GM23248 (cell line): ENCODE data around the gene ST6GALNAC6. TPM values are rescaled to one million over a fixed set of nuclear protein-coding genes. Genes with fewer than 3 reads are reported as not detected.
A peak's percentile ranks its signal among the peaks of the same experiment; 100 is the strongest.

Experiments used
- DNase-seq: peaks from one replicate; pipeline ENCODE4 v3.0.0-alpha.2; 2015
- H2AFZ ChIP-seq: fragments of 200-600 bp; sonication (generic); 2 replicates; pipeline ENCODE4 v1.6.1; 2016; ENCODE audit warnings: antibody characterized with exemption
- H3F3A ChIP-seq: fragments of 200-600 bp; sonication (generic); 2 replicates; pipeline ENCODE4 v1.6.1; 2016; ENCODE audit warnings: mild to moderate bottlenecking, antibody characterized with exemption, mixed run types; ENCODE audit not compliant: insufficient read depth
- H3K27ac ChIP-seq: fragments of 200-600 bp; sonication (generic); 2 replicates; pipeline ENCODE4 v1.5.1; 2016; ENCODE audit warnings: mild to moderate bottlenecking
- H3K27me3 ChIP-seq: fragments of 200-600 bp; sonication (generic); replicated peaks from 2 replicates; pipeline ENCODE4 v1.6.1; 2016; ENCODE audit warnings: mild to moderate bottlenecking; ENCODE audit not compliant: insufficient read depth
- H3K36me3 ChIP-seq: fragments of 200-600 bp; sonication (generic); 2 replicates; pipeline ENCODE4 v1.6.1; 2016; ENCODE audit warnings: low read depth, mild to moderate bottlenecking
- H3K4me1 ChIP-seq: fragments of 200-600 bp; sonication (generic); 2 replicates; pipeline ENCODE4 v1.6.1; 2016; ENCODE audit warnings: mild to moderate bottlenecking; ENCODE audit not compliant: insufficient read depth
- H3K4me2 ChIP-seq: fragments of 200-600 bp; sonication (generic); one replicate; pipeline ENCODE4 v1.6.1; 2016; ENCODE audit warnings: mild to moderate bottlenecking; ENCODE audit not compliant: unreplicated experiment
- H3K4me3 ChIP-seq: fragments of 200-600 bp; sonication (generic); 2 replicates; pipeline ENCODE4 v1.5.1; 2016; ENCODE audit warnings: mild to moderate bottlenecking
- H3K79me2 ChIP-seq: fragments of 200-600 bp; sonication (generic); 2 replicates; pipeline ENCODE4 v1.6.1; 2016; ENCODE audit warnings: mild to moderate bottlenecking; ENCODE audit not compliant: insufficient read depth
- H3K9ac ChIP-seq: fragments of 200-600 bp; sonication (generic); 2 replicates; pipeline ENCODE4 v1.6.1; 2016; ENCODE audit warnings: mild to moderate bottlenecking
- H3K9me2 ChIP-seq: fragments of 200-600 bp; sonication (generic); 2 replicates; pipeline ENCODE4 v1.6.1; 2016; ENCODE audit warnings: mixed run types, mild to moderate bottlenecking, moderate library complexity; ENCODE audit not compliant: insufficient read depth
- H3K9me3 ChIP-seq: fragments of 200-600 bp; sonication (generic); one replicate; pipeline ENCODE4 v1.6.1; 2017; ENCODE audit warnings: low read depth
- H4K20me1 ChIP-seq: fragments of 200-600 bp; sonication (generic); 2 replicates; pipeline ENCODE4 v1.6.0; 2016; ENCODE audit not compliant: insufficient read depth
- EZH2 ChIP-seq: fragments of 200-600 bp; sonication (generic); IDR thresholded peaks from 2 replicates; pipeline ENCODE4 v1.6.1; 2018; ENCODE audit warnings: antibody characterized with exemption, mild to moderate bottlenecking; ENCODE audit not compliant: insufficient read depth, poor library complexity, severe bottlenecking
- EZH2phosphoT487 ChIP-seq: fragments of 200-600 bp; sonication (generic); IDR thresholded peaks from 2 replicates; pipeline ENCODE4 v1.6.1; 2018; ENCODE audit warnings: antibody characterized with exemption, moderate library complexity, mild to moderate bottlenecking, low read depth; ENCODE audit not compliant: insufficient read depth
- WGBS, 2 experiments: methylation state at CpG; one replicate each; pipeline ENCODE4 v1.1.6; 2015 to 2017; ENCODE audit warnings: low lambda C conversion rate in 2 of 2, low coverage in 1 of 2; ENCODE audit errors: missing lambda C conversion rate in 2 of 2; 5-methylcytosine and 5-hydroxymethylcytosine counted together
- in situ Hi-C: fragments of 300-500 bp; cut with MboI; formaldehyde crosslinking; loops from 2 replicates; pipeline ENCODE4 v1.15.0; 2020
- polyA plus RNA-seq: library from polyadenylated mRNA; unstranded; fragments of >200 nt; fragmentation: Nextera tagmentation; extraction: Ambion mirVana; gene quantifications from 2 replicates; pipeline ENCODE4 v1.2.1, GENCODE V29; 2016
- total RNA-seq: library from RNA; depleted of rRNA; stranded (reverse); fragments of >200 nt; shearing (Covaris generic); gene quantifications from 2 replicates; pipeline ENCODE4 v1.2.3, GENCODE V29; 2014

ST6GALNAC6 gene
- total and polyA plus RNA-seq, 2 experiments from 2014 or later = 81.1 to 88.0 TPM

- Histone ChIP-seq H3K27ac (no peak overlapping the region), H3K79me2 (peaks cover 32% of the 10 kb centered on the region), H2AFZ (no peak overlapping the region), H3K36me3 (no peaks in the 10 kb centered on the region), H3K9me3 (no peaks in the 10 kb centered on the region), H3K4me3 (no peak overlapping the region), H4K20me1 (no peaks in the 10 kb centered on the region), H3F3A (no peaks in the 10 kb centered on the region; the same call in 1 of the 2 replicates), H3K4me1 (peaks cover 19% of the 10 kb centered on the region), H3K9ac (no peak overlapping the region), H3K4me2 (no peak overlapping the region), H3K9me2 (no peaks in the 10 kb centered on the region), H3K27me3 (no peaks in the 10 kb centered on the region)
- TF ChIP-seq EZH2phosphoT487 (no peak), EZH2 (no peak)
- in situ Hi-C loops = no loop called here
- 63 to 70% methylated on average over 11 of the region's 11 CpGs for WGBS, 2 experiments
- no peak for DNase-seq
These were observed 43.2 kb downstream of the ST6GALNAC6 start for GRCh38 chr9:127856094-127856728.

- Histone ChIP-seq H3K36me3 (0 out of 2 replicates have a peak, but pooled peaks cover 3% of the 10 kb centered on the region), H3K9me3 (no peaks in the 10 kb centered on the region), H3K27me3 (no peaks in the 10 kb centered on the region), H3K79me2 (peaks cover 39% of the 10 kb centered on the region), H2AFZ (no peak overlapping the region), H3K27ac (no peak overlapping the region), H3K4me3 (no peak overlapping the region), H3K4me1 (peaks cover 19% of the 10 kb centered on the region), H3K9ac (no peak overlapping the region), H3F3A (no peaks in the 10 kb centered on the region; the same call in 1 of the 2 replicates), H4K20me1 (no peaks in the 10 kb centered on the region), H3K4me2 (no peak overlapping the region), H3K9me2 (no peaks in the 10 kb centered on the region)
- in situ Hi-C loops = no loop called here
- DNase-seq = no peak
- WGBS, 2 experiments = 95 to 96% methylated on average over 5 of the region's 5 CpGs
- TF ChIP-seq EZH2phosphoT487 (no peak), EZH2 (no peak)
These were observed 43.9 kb downstream of the ST6GALNAC6 start for GRCh38 chr9:127855522-127855921.

GRCh38 chr9:127854960-127855359, 44.4 kb downstream of the ST6GALNAC6 start:
- Histone ChIP-seq H3K36me3 (0 out of 2 replicates have a peak, but pooled peaks cover 3% of the 10 kb centered on the region), H3K4me2 (peak overlapping the region; percentile 93), H3K27ac (peak overlapping the region; percentile 78), H3K4me3 (peak overlapping the region; percentile 95), H2AFZ (peak overlapping the region; percentile 68), H3K9me3 (no peaks in the 10 kb centered on the region), H3K27me3 (no peaks in the 10 kb centered on the region), H3K9me2 (no peaks in the 10 kb centered on the region), H3F3A (no peaks in the 10 kb centered on the region; the same call in 1 of the 2 replicates), H3K9ac (peak overlapping the region; percentile 91), H4K20me1 (no peaks in the 10 kb centered on the region), H3K79me2 (peaks cover 45% of the 10 kb centered on the region), H3K4me1 (peaks cover 19% of the 10 kb centered on the region)
- in situ Hi-C loops = no loop called here
- 64 to 68% methylated on average over 11 of the region's 11 CpGs for WGBS, 2 experiments
- no peak for TF ChIP-seq EZH2
- no peak for TF ChIP-seq EZH2phosphoT487
- no peak for DNase-seq

GRCh38 chr9:127854184-127854806, 45.1 kb downstream of the ST6GALNAC6 start, which contains the start of gene ENG:
Gene ENG, minus strand, starts transcription at chr9:127854658. Its CDS starts 303 bp downstream, at chr9:127854355.
- in situ Hi-C loops = no loop called here
- Histone ChIP-seq H3F3A (no peaks in the 10 kb centered on the region; the same call in 1 of the 2 replicates), H3K4me3 (peak within 1 kb of the TSS; percentile 95), H3K4me2 (peak within 1 kb of the TSS; percentile 93), H3K27me3 (no peaks in the 10 kb centered on the region), H2AFZ (peak within 1 kb of the TSS; percentile 68), H3K9ac (peak within 1 kb of the TSS; percentile 91), H3K9me3 (no peaks in the 10 kb centered on the region), H4K20me1 (no peaks in the 10 kb centered on the region), H3K9me2 (no peaks in the 10 kb centered on the region), H3K79me2 (peaks cover 51% of the 10 kb centered on the region), H3K4me1 (peaks cover 19% of the 10 kb centered on the region), H3K27ac (peak within 1 kb of the TSS; percentile 78), H3K36me3 (peaks cover 7% of the 10 kb centered on the region; the same call in 1 of the 2 replicates)
- DNase-seq = peak; percentile 80
- WGBS, 2 experiments = 0 to 1% methylated on average over 29 to 32 of the region's 37 CpGs
- no peak for TF ChIP-seq EZH2phosphoT487
- TF ChIP-seq EZH2 = no peak
